ENCODE results near the gene IPO5.

DNA sequence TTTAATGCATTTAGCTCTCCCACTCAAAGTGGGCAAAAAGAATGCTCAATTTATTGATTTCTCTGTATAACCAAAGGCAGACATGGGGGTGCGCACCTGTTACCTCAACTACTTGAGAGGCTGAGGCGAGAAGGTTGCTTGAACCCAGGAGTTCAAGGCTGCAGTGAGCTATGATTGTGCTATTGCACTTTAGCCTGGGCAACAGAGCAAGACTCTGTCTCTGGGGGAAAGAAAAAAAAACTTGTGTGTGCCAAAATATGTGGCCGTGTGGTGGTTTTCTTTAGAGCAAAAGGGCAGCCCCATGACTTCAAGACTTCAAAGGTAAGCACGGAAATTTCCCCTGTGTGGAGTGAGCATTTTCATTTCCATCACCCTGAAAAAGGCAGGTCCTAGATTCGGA, 81.9 kb downstream of the IPO5 start:
- TF ChIP-seq POLR2A (IDR thresholded peaks at IDR 0.05), result no peak
- TF ChIP-seq, protein P1, sequence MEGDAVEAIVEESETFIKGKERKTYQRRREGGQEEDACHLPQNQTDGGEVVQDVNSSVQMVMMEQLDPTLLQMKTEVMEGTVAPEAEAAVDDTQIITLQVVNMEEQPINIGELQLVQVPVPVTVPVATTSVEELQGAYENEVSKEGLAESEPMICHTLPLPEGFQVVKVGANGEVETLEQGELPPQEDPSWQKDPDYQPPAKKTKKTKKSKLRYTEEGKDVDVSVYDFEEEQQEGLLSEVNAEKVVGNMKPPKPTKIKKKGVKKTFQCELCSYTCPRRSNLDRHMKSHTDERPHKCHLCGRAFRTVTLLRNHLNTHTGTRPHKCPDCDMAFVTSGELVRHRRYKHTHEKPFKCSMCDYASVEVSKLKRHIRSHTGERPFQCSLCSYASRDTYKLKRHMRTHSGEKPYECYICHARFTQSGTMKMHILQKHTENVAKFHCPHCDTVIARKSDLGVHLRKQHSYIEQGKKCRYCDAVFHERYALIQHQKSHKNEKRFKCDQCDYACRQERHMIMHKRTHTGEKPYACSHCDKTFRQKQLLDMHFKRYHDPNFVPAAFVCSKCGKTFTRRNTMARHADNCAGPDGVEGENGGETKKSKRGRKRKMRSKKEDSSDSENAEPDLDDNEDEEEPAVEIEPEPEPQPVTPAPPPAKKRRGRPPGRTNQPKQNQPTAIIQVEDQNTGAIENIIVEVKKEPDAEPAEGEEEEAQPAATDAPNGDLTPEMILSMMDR (IDR thresholded peaks at IDR 0.05), result no peak

All from adrenal gland (tissue), 5 donors.